Measurements from ENCODE around the gene DLG4.

DLG4 gene

GRCh38 chr17:7259555-7259889 is 39.9 kb upstream of the DLG4 start:
- no peak for TF ChIP-seq REST (IDR thresholded peaks at IDR 0.05; ENCODE audit: low read depth)
- TF ChIP-seq CREB1 (IDR thresholded peaks at IDR 0.05; ENCODE audit: low read depth): no peak
- TF ChIP-seq TEAD4 (IDR thresholded peaks at IDR 0.05): no peak
- TF ChIP-seq FOXM1 (IDR thresholded peaks at IDR 0.05; ENCODE audit: borderline replicate concordance, low read depth): no peak
- TF ChIP-seq RAD21 (IDR thresholded peaks at IDR 0.05; ENCODE audit: low read depth): no peak
- no peak for TF ChIP-seq ZBTB7A (IDR thresholded peaks at IDR 0.05; ENCODE audit: low read depth)
- TF ChIP-seq MAX (IDR thresholded peaks at IDR 0.05): no peak
- no peak for TF ChIP-seq EP300 (IDR thresholded peaks at IDR 0.05; ENCODE audit: borderline replicate concordance)
- no peak for TF ChIP-seq USF1 (IDR thresholded peaks at IDR 0.05)
- no peak for TF ChIP-seq CEBPB (IDR thresholded peaks at IDR 0.05)
- TF ChIP-seq YY1 (IDR thresholded peaks at IDR 0.05; ENCODE audit: low read depth): no peak
- TF ChIP-seq TAF1 (IDR thresholded peaks at IDR 0.05; ENCODE audit: low read depth): no peak

GRCh38 chr17:7258731-7259554 is 39.3 kb upstream of the DLG4 start:
- peak; percentile 86 for TF ChIP-seq CEBPB (IDR thresholded peaks at IDR 0.05)
- no peak for TF ChIP-seq TCF12 (IDR thresholded peaks at IDR 0.05; ENCODE audit: low read depth)
- peak; percentile 82 for TF ChIP-seq EGR1 (IDR thresholded peaks at IDR 0.05)

- no peak for TF ChIP-seq NFIC (IDR thresholded peaks at IDR 0.05)
- TF ChIP-seq CEBPB (IDR thresholded peaks at IDR 0.05): no peak
- no peak for TF ChIP-seq CREB1 (IDR thresholded peaks at IDR 0.05; ENCODE audit: low read depth)
- no peak for TF ChIP-seq REST (IDR thresholded peaks at IDR 0.05; ENCODE audit: low read depth)
- TF ChIP-seq YY1 (IDR thresholded peaks at IDR 0.05; ENCODE audit: low read depth): no peak
- no peak for TF ChIP-seq TCF12 (IDR thresholded peaks at IDR 0.05; ENCODE audit: low read depth)
- no peak for TF ChIP-seq TEAD4 (IDR thresholded peaks at IDR 0.05)
- TF ChIP-seq USF1 (IDR thresholded peaks at IDR 0.05): no peak
- TF ChIP-seq TAF1 (IDR thresholded peaks at IDR 0.05; ENCODE audit: low read depth): no peak
- no peak for TF ChIP-seq ZBTB7A (IDR thresholded peaks at IDR 0.05; ENCODE audit: low read depth)
- TF ChIP-seq EGR1 (IDR thresholded peaks at IDR 0.05): no peak
- TF ChIP-seq EP300 (IDR thresholded peaks at IDR 0.05; ENCODE audit: borderline replicate concordance): no peak
- TF ChIP-seq MAX (IDR thresholded peaks at IDR 0.05): no peak
- no peak for TF ChIP-seq FOXM1 (IDR thresholded peaks at IDR 0.05; ENCODE audit: borderline replicate concordance, low read depth)
- TF ChIP-seq RAD21 (IDR thresholded peaks at IDR 0.05; ENCODE audit: low read depth): no peak
These were observed 37.3 kb upstream of the DLG4 start for GRCh38 chr17:7256766-7257456.

GRCh38 chr17:7254511-7254910 is 34.9 kb upstream of the DLG4 start:
- TF ChIP-seq CEBPB (IDR thresholded peaks at IDR 0.05): no peak
- TF ChIP-seq FOXM1 (IDR thresholded peaks at IDR 0.05; ENCODE audit: borderline replicate concordance, low read depth): no peak
- no peak for TF ChIP-seq ZBTB7A (IDR thresholded peaks at IDR 0.05; ENCODE audit: low read depth)
- no peak for TF ChIP-seq EP300 (IDR thresholded peaks at IDR 0.05; ENCODE audit: borderline replicate concordance)
- no peak for TF ChIP-seq TAF1 (IDR thresholded peaks at IDR 0.05; ENCODE audit: low read depth)
- no peak for TF ChIP-seq MAX (IDR thresholded peaks at IDR 0.05)
- TF ChIP-seq EGR1 (IDR thresholded peaks at IDR 0.05): no peak
- no peak for TF ChIP-seq TEAD4 (IDR thresholded peaks at IDR 0.05)
- no peak for TF ChIP-seq YY1 (IDR thresholded peaks at IDR 0.05; ENCODE audit: low read depth)
- TF ChIP-seq CREB1 (IDR thresholded peaks at IDR 0.05; ENCODE audit: low read depth): no peak
- no peak for TF ChIP-seq RAD21 (IDR thresholded peaks at IDR 0.05; ENCODE audit: low read depth)
- no peak for TF ChIP-seq REST (IDR thresholded peaks at IDR 0.05; ENCODE audit: low read depth)
- no peak for TF ChIP-seq TCF12 (IDR thresholded peaks at IDR 0.05; ENCODE audit: low read depth)
- no peak for TF ChIP-seq NFIC (IDR thresholded peaks at IDR 0.05)
- TF ChIP-seq USF1 (IDR thresholded peaks at IDR 0.05): no peak

All from Ishikawa (cell line).